T-helper 2 cell treated with Interferon-gamma antibody and Interleukin-4, amounts not matched to agents 5 μg/mL and 100 μg/mL, for 36 hours (primary cell): ENCODE measurements around the gene CDK9.

Experiments used
- DNase-seq: peaks from one replicate; pipeline ENCODE4 v3.0.0; 2021; ENCODE audit warnings: low spot score
- H3K27ac Mint-ChIP-seq: one replicate; pipeline ENCODE4 v1.8.0; 2021; ENCODE audit warnings: mild to moderate bottlenecking, mixed read lengths
- H3K27me3 Mint-ChIP-seq: one replicate; pipeline ENCODE4 v1.8.0; 2021; ENCODE audit warnings: low read depth, mixed read lengths
- H3K36me3 Mint-ChIP-seq: one replicate; pipeline ENCODE4 v1.8.0; 2021; ENCODE audit warnings: low read depth, mixed read lengths
- H3K4me1 Mint-ChIP-seq: one replicate; pipeline ENCODE4 v1.8.0; 2021; ENCODE audit warnings: low read depth, mixed read lengths
- H3K4me3 Mint-ChIP-seq: one replicate; pipeline ENCODE4 v1.8.0; 2022; ENCODE audit warnings: mild to moderate bottlenecking, moderate library complexity, mixed read lengths
- H3K9me3 Mint-ChIP-seq: one replicate; pipeline ENCODE4 v1.8.0; 2021; ENCODE audit warnings: mixed read lengths

CDK9 gene

GRCh38 chr9:127785933-127786772, at the start of gene CDK9:
TSS of gene CDK9 (plus strand) at chr9:127786034. CDS start at chr9:127786149, 115 bp downstream.
- no peaks in the 10 kb centered on the region for H3K9me3 Mint-ChIP-seq
- H3K27ac Mint-ChIP-seq: peak within 1 kb of the TSS; percentile 90
- H3K4me3 Mint-ChIP-seq: peak within 1 kb of the TSS; percentile 96
- H3K4me1 Mint-ChIP-seq: peaks cover 53% of the 10 kb centered on the region
- H3K27me3 Mint-ChIP-seq: no peaks in the 10 kb centered on the region
- peak; percentile 95 for DNase-seq
- peaks cover 40% of the 10 kb centered on the region for H3K36me3 Mint-ChIP-seq

GRCh38 chr9:127738666-127739065, 47.2 kb upstream of the CDK9 start:
- H3K36me3 Mint-ChIP-seq: peaks cover 33% of the 10 kb centered on the region
- peaks cover 10% of the 10 kb centered on the region for H3K4me1 Mint-ChIP-seq
- H3K27me3 Mint-ChIP-seq: no peaks in the 10 kb centered on the region
- no peak for DNase-seq
- H3K27ac Mint-ChIP-seq: no peak overlapping the region
- no peaks in the 10 kb centered on the region for H3K9me3 Mint-ChIP-seq
- H3K4me3 Mint-ChIP-seq: no peak overlapping the region

GRCh38 chr9:127739614-127740330, 46.1 kb upstream of the CDK9 start:
- H3K36me3 Mint-ChIP-seq: peaks cover 38% of the 10 kb centered on the region

GRCh38 chr9:127741831-127742434, 43.9 kb upstream of the CDK9 start:
- Mint-ChIP-seq H3K27me3 (no peaks in the 10 kb centered on the region), H3K9me3 (no peaks in the 10 kb centered on the region), H3K4me3 (no peak overlapping the region), H3K27ac (no peak overlapping the region), H3K36me3 (peaks cover 43% of the 10 kb centered on the region), H3K4me1 (no peaks in the 10 kb centered on the region)
- DNase-seq: no peak

More at GRCh38 chr9:127739614-127740330, 46.1 kb upstream of the CDK9 start:
- Mint-ChIP-seq H3K4me3 (no peak overlapping the region), H3K27me3 (no peaks in the 10 kb centered on the region), H3K4me1 (peaks cover 5% of the 10 kb centered on the region), H3K27ac (no peak overlapping the region), H3K9me3 (no peaks in the 10 kb centered on the region)
- DNase-seq: no peak

GRCh38 chr9:127742435-127743088, 43.3 kb upstream of the CDK9 start:
- no peaks in the 10 kb centered on the region for H3K27me3 Mint-ChIP-seq
- H3K36me3 Mint-ChIP-seq: peaks cover 45% of the 10 kb centered on the region
- H3K27ac Mint-ChIP-seq: no peak overlapping the region
- H3K9me3 Mint-ChIP-seq: no peaks in the 10 kb centered on the region
- no peak overlapping the region for H3K4me3 Mint-ChIP-seq
- no peaks in the 10 kb centered on the region for H3K4me1 Mint-ChIP-seq
- DNase-seq: no peak

GRCh38 chr9:127744398-127745110, 41.3 kb upstream of the CDK9 start:
- Mint-ChIP-seq H3K27ac (no peak overlapping the region), H3K36me3 (peaks cover 47% of the 10 kb centered on the region), H3K27me3 (no peaks in the 10 kb centered on the region), H3K4me3 (no peak overlapping the region), H3K4me1 (no peaks in the 10 kb centered on the region), H3K9me3 (no peaks in the 10 kb centered on the region)
- no peak for DNase-seq

- Mint-ChIP-seq H3K4me1 (no peaks in the 10 kb centered on the region), H3K4me3 (no peak overlapping the region), H3K9me3 (no peaks in the 10 kb centered on the region), H3K27me3 (no peaks in the 10 kb centered on the region), H3K36me3 (peaks cover 46% of the 10 kb centered on the region), H3K27ac (no peak overlapping the region)
- no peak for DNase-seq
Observed at GRCh38 chr9:127746959-127747569, 38.8 kb upstream of the CDK9 start.

GRCh38 chr9:127749090-127749787, 36.6 kb upstream of the CDK9 start:
- Mint-ChIP-seq H3K9me3 (no peaks in the 10 kb centered on the region), H3K4me1 (no peaks in the 10 kb centered on the region), H3K27me3 (no peaks in the 10 kb centered on the region), H3K27ac (no peak overlapping the region), H3K4me3 (no peak overlapping the region), H3K36me3 (peaks cover 44% of the 10 kb centered on the region)
- DNase-seq: no peak

- Mint-ChIP-seq H3K27ac (no peak overlapping the region), H3K9me3 (no peaks in the 10 kb centered on the region), H3K36me3 (peaks cover 38% of the 10 kb centered on the region), H3K4me1 (no peaks in the 10 kb centered on the region), H3K27me3 (no peaks in the 10 kb centered on the region), H3K4me3 (no peak overlapping the region)
- no peak for DNase-seq
Observed at GRCh38 chr9:127751269-127752054, 34.4 kb upstream of the CDK9 start.

- Mint-ChIP-seq H3K27ac (no peak overlapping the region), H3K4me3 (no peak overlapping the region), H3K36me3 (peaks cover 29% of the 10 kb centered on the region), H3K9me3 (no peaks in the 10 kb centered on the region), H3K4me1 (no peaks in the 10 kb centered on the region), H3K27me3 (no peaks in the 10 kb centered on the region)
- DNase-seq: no peak
Observed at GRCh38 chr9:127753148-127753547, 32.7 kb upstream of the CDK9 start.

GRCh38 chr9:127753622-127754021, 32.2 kb upstream of the CDK9 start:
- H3K9me3 Mint-ChIP-seq: no peaks in the 10 kb centered on the region
- no peak overlapping the region for H3K4me3 Mint-ChIP-seq
- peaks cover 29% of the 10 kb centered on the region for H3K36me3 Mint-ChIP-seq
- no peak for DNase-seq
- H3K27ac Mint-ChIP-seq: no peak overlapping the region
- no peaks in the 10 kb centered on the region for H3K4me1 Mint-ChIP-seq
- H3K27me3 Mint-ChIP-seq: no peaks in the 10 kb centered on the region
